GM21360 (cell line): ENCODE data around the gene CADM2.
"Not testable (repeated sequence)": the region's sequence is repeated elsewhere in the genome, so short reads cannot be mapped to it uniquely, and the experiment has no call there.

ENCODE experiments used
- ATAC-seq: cut with Tn5 transposase; IDR thresholded peaks from one replicate; pipeline ENCODE4 v1.9.1; 2021; ENCODE audit warnings: mild to moderate bottlenecking, moderate library complexity; ENCODE audit not compliant: unreplicated experiment

Gene CADM2

GRCh38 chr3:85074003-85074402, 115.2 kb downstream of the CADM2 start:
- ATAC-seq, result no peak

DNA sequence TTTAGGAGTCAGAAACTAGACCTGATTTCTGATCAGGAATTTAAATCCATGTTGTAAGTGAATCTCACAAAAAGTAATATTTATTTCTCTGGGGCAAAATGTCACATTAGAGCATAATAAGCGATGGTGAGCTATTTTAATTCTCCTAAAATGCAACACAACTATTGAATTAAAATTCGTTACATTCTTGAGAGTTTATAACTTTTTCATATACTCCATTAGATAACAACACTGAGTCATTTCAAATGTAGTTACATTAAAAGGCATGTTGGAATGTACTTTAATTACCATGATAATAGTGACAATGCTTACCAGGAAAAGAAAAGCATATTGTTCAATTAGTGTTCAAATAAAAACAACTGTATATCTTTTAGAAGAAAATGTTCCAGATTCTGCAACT, 116.9 kb downstream of the CADM2 start:
- ATAC-seq, result no peak

DNA sequence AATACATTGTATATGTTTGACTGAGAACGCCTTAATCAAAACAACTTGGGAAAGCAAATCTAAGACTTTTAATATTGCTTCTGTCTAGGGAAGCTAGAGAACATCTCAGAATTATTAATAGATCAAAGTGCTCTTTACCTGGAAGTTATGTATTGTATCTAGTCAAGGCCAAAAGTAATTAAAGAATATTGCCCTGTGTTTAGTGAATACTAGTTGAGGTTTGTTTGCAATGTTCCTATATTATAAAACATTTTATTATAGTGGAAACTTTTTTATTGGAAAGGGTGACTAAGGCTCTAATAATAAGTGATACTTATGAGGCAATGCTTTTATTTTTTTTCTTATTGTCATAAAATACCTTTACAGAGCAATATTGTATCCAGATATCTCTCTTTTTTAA, 118.2 kb downstream of the CADM2 start:
- ATAC-seq, result no peak

DNA sequence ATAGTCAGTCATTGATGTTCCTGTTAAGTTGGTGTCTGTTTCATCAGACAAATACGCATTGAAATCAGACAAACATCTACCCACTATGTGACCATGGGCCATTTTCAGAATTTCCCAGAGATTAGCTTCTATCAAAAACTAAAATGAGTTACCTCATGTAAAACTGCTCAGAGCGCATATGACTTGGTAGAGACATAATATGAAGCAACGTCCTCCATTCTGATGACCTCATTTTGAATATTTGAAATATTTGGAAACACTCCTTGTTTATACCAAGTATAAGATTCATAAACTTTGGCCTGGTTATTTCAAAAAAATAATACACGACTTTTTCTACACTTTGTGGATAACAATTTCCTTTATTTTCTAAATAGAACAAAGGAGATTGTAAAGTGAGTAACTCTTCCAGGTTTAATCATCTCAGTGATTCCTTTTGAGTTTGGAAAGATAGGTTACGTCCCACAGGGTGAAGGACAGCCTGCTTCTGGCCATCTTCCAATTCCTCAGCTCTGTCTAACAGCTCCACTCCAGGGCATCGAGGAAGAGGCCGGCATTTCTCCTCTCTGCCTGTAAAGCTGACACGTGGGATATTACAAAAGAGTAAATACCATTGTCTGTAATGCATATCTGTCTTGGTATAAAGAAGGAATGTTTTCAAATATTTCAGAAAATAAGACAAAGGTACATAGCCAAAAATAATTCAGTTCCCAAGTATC, 122.6 kb downstream of the CADM2 start:
- ATAC-seq, result no peak

DNA sequence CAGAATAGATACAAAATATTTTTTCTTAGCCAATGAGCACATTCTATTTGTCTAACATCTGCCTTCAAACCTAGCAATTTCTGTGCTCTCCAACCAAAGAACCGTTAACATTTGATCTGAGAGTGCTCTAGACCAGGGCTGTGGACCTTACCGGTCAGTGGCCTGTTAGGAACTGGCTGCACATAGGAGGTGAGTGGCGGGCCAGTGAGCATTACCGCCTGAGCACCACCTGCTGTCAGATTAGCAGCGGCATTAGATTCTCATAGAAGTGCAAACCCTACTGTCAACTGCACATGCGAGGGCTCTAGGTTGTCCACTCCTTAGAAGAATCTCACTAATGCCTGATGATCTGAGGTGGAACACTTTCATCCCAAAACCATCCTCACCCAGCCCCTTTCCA, 131.7 kb downstream of the CADM2 start:
- no peak for ATAC-seq

DNA sequence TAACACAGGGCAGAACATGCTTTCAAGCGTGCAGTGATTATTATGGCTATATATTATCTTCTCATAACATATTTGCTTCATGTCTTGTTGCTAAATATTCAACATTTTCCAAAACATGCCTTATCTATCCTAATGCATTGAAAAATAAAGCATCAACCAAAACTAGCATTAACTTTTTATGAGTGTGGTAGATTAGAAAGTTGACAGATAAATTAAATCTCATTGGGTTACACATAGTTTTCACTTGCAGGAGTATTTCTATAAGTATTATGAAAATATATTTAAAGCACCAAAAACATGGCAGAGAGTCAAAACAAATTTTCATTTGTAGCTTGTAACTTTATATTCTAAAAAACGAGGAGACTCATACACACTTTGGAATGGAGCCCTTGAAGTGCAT, 141.5 kb downstream of the CADM2 start:
- no peak for ATAC-seq

GRCh38 chr3:85102781-85103180, 144.0 kb downstream of the CADM2 start:
- ATAC-seq, result no peak

GRCh38 chr3:85110393-85110792, 151.6 kb downstream of the CADM2 start:
- ATAC-seq, result no peak

GRCh38 chr3:85120879-85121278, 162.1 kb downstream of the CADM2 start:
- no peak for ATAC-seq

DNA sequence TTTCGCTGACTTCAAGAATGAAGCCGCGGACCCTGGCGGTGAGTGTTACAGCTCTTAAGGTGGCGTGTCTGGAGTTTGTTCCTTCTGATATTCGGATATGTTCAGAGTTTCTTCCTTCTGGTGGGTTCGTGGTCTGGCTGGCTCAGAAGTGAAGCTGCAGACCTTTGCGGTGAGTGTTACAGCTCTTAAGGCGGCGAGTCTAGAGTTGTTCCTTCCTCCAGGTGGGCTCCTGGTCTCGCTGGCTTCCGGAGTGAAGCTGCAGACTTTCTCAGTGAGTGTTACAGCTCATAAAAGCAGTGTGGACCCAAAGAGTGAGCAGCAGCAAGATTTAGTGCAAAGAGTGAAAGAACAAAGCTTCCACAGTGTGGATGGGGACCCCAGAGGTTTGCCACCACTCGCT, 174.1 kb downstream of the CADM2 start:
- not testable (repeated sequence) for ATAC-seq

DNA sequence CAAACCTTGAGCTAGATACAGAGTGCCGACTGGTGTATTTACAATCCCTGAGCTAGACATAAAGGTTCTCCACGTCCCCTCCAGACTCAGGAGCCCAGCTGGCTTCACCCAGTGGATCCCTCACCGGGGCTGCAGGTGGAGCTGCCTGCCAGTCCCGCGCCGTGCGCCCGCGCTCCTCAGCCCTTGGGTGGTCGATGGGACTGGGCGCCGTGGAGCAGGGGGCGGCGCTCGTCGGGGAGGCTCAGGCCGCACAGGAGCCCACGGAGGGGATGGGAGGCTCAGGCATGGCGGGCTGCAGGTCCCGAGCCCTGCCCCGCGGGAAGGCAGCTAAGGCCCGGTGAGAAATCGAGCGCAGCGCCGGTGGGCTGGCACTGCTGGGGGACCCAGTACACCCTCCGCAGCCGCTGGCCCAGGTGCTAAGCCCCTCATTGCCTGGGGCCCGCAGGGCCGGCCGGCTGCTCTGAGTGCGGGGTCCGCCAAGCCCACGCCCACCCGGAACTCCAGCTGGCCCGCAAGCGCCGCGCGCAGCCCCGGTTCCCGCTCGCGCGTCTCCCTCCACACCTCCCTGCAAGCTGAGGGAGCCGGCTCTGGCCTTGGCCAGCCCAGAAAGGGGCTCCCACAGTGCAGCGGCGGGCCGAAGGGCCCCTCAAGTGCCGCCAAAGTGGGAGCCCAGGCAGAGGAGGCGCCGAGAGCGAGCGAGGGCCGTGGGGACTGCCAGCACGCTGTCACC, 175.1 kb downstream of the CADM2 start:
- not testable (repeated sequence) for ATAC-seq

DNA sequence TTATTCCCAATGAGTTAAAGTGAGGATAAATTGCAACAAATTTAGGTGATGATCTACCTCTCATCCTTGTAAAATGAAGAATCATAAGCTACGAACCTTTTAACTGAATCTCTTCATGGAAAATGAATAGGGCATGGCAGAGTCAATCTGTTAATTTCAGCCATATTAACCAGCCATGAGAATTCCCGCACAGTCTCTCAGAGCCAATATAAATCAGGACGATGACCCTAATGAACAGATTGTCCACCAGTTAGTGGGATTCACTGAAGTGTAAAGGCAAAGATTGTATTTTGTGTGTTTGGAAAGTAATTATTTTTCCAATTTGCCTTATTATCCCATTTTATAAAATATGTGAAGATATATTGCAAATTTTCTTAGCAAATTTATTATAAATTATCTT, 183.8 kb downstream of the CADM2 start:
- ATAC-seq, result no peak

- no peak for ATAC-seq
Measured at GRCh38 chr3:85148036-85148435, 189.2 kb downstream of the CADM2 start.

- no peak for ATAC-seq
Measured at GRCh38 chr3:85151555-85151954, 192.8 kb downstream of the CADM2 start.

- not testable (repeated sequence) for ATAC-seq
Measured at GRCh38 chr3:85153279-85153678, 194.5 kb downstream of the CADM2 start.

DNA sequence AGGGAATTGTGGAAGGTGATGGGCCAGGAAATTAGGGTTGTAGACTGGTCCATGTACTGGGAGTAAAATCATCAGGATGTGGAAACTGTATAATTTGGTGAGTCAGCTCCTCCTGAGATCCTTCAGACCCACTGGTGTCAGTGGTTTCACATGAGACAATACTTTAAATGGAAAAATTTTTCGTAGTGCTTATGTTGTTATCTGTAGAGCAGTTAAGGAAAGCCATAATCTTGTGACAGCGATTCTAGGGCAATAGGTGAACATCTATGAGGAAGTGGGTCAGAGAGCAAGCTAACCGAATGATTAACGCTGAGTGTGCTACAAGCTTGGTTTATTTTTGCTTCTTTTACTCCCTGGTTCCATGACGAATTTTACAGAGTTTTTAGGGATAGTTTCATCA, 200.6 kb downstream of the CADM2 start:
- no peak for ATAC-seq

GRCh38 chr3:85161544-85161943, 202.8 kb downstream of the CADM2 start:
- no peak for ATAC-seq

DNA sequence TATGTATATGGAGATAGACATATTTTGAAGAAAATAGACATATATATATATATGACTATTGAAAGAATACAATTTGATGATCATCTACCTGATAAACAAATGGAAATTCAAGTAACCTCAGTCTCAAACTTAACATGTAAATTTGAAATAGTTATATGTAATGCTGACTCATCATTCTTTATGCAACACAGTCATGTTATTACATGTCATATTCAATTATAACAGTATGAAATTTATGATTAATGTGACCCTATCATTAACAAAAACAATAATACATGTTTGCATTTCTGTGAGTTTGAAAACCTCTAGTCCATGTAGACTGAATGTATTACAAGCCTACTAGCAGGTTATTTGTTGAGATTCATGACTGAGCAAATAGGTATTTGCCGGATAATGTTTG, 204.1 kb downstream of the CADM2 start:
- ATAC-seq, result no peak

GRCh38 chr3:85164436-85164835, 205.6 kb downstream of the CADM2 start:
- ATAC-seq, result no peak

DNA sequence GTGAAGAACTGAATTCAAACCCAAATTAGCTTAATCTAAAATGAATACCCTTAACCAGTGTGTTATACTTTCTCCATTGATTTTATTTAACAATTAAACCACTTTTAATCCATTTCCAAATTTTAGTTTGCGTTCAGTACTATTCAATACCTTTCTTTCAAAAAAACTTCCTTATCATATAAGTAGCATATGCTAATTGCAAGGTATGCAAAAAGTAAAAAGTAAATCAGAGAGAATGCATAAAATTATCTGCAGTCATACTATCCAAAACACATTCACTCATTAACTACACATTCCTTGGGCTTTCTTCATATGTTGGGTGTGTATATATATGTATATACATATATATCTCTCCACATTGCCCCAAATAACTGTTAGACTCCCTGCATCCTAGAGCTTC, 208.8 kb downstream of the CADM2 start:
- no peak for ATAC-seq

- ATAC-seq, result no peak
Measured at GRCh38 chr3:85170646-85171045, 211.9 kb downstream of the CADM2 start.

DNA sequence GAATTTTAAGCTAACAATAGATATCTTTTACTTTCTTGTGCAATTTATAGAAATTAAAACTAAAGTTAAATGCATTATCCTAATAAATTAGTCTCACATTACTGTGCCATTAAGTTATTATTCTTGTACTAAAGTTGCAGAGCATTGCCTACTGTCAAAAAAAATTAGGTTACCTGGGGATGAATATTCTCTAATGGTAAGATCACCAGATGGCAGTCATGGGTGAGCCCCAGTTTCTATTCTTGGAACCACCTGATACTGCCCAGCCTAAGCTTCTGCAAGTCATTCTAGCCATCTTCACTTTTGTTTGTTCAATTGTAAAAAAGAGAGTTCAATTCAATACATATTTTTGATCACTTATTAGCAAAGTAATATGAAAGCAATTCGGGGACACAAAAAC, 213.2 kb downstream of the CADM2 start:
- no peak for ATAC-seq

DNA sequence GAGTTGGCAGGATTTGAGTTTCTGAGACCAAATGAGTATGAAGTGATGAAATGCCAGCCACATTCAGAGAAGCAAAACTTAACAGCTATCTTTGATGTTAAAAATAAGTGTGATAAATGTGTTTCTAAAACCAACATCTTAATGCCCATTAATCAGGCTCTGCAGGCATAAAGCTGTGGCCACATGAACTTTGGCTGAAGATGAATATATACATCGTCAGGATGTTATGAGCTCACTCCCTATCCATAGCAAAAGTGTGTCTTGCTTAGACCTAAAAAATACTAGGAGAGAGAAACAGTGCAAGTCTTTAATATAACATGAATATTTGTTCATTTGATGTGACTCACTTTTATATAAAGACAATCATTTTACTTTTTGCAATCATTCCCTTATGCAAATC, 218.0 kb downstream of the CADM2 start:
- no peak for ATAC-seq
